PC-3 (cell line): ENCODE data around the gene ARFGAP3.

Experiments
- EZH2 ChIP-seq: fragments of 300-600 bp; sonication (generic); IDR thresholded peaks from one replicate; pipeline ENCODE4 v1.6.1; 2017; ENCODE audit warnings: antibody characterized with exemption, mild to moderate bottlenecking, low read length; ENCODE audit not compliant: unreplicated experiment
- TF ChIP-seq, protein P1 (sequence below): fragments of 300-600 bp; sonication (generic); conservative IDR thresholded peaks from 2 replicates; pipeline ENCODE4 v1.5.1; 2017; ENCODE audit warnings: antibody characterized with exemption, low read depth, mild to moderate bottlenecking, low read length

DNA sequence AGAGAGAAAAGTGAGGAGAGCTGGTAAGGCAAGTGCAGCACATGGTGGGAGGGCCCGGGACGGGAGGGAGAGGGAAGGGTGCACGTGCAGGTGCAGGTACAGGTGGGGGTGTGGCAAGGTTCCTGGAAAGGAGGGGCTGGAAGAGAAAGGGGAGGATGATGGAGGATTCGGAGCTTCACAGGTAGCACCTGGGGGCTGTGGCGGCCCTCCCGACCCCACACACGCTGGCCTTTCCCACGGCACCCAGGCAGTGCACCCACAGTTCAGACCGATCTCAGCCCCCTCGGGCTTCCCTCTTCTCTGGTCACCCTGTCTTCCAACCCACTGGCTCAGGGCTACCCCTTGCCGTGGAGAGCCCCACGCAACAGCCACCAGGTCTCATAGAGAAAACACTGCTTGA, 69.1 kb downstream of the ARFGAP3 start:
- TF ChIP-seq, protein P1, sequence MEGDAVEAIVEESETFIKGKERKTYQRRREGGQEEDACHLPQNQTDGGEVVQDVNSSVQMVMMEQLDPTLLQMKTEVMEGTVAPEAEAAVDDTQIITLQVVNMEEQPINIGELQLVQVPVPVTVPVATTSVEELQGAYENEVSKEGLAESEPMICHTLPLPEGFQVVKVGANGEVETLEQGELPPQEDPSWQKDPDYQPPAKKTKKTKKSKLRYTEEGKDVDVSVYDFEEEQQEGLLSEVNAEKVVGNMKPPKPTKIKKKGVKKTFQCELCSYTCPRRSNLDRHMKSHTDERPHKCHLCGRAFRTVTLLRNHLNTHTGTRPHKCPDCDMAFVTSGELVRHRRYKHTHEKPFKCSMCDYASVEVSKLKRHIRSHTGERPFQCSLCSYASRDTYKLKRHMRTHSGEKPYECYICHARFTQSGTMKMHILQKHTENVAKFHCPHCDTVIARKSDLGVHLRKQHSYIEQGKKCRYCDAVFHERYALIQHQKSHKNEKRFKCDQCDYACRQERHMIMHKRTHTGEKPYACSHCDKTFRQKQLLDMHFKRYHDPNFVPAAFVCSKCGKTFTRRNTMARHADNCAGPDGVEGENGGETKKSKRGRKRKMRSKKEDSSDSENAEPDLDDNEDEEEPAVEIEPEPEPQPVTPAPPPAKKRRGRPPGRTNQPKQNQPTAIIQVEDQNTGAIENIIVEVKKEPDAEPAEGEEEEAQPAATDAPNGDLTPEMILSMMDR, result no peak
- TF ChIP-seq EZH2, result no peak
